DOHH2 (cell line): ENCODE results near the gene AMBRA1.

Source experiments
- CTCF ChIP-seq: fragments of 200-600 bp; sonication (generic); IDR thresholded peaks from one replicate; pipeline ENCODE4 v1.5.1; 2014; ENCODE audit warnings: antibody characterized with exemption, mild to moderate bottlenecking, low read depth, low read length; ENCODE audit not compliant: poor library complexity, severe bottlenecking
- EZH2phosphoT487 ChIP-seq: fragments of 200-600 bp; sonication (generic); IDR thresholded peaks from 2 replicates; pipeline ENCODE4 v1.6.1; 2017; ENCODE audit warnings: borderline replicate concordance, mild to moderate bottlenecking, antibody characterized with exemption, low read length, moderate library complexity, mixed read lengths

GRCh38 chr11:46617972-46618314, 24.1 kb upstream of the AMBRA1 start:
- TF ChIP-seq CTCF = no peak
- no peak for TF ChIP-seq EZH2phosphoT487
